Ecto neural progenitor cell (in vitro differentiated cells): ENCODE measurements around the gene CCDC149.

ENCODE experiments used
- DNase-seq: peaks from one replicate; pipeline ENCODE4 v3.0.0-alpha.2; 2018; ENCODE audit warnings: low spot score

CCDC149 gene

GRCh38 chr4:24881508-24882196, 31.2 kb downstream of the CCDC149 start:
- DNase-seq: no peak

- no peak for DNase-seq
Measured at GRCh38 chr4:24880186-24880585, 32.7 kb downstream of the CCDC149 start.

GRCh38 chr4:24878636-24879016, 34.2 kb downstream of the CCDC149 start:
- no peak for DNase-seq

GRCh38 chr4:24877868-24878635, 34.8 kb downstream of the CCDC149 start:
- no peak for DNase-seq

GRCh38 chr4:24876431-24876830, 36.4 kb downstream of the CCDC149 start:
- no peak for DNase-seq

- no peak for DNase-seq
Measured at GRCh38 chr4:24872720-24873119, 40.1 kb downstream of the CCDC149 start.

- DNase-seq: no peak
Measured at GRCh38 chr4:24871210-24871609, 41.6 kb downstream of the CCDC149 start.

- no peak for DNase-seq
Measured at GRCh38 chr4:24867766-24868296, 45.0 kb downstream of the CCDC149 start.

- no peak for DNase-seq
Measured at GRCh38 chr4:24867251-24867650, 45.6 kb downstream of the CCDC149 start.

GRCh38 chr4:24865401-24865800, 47.4 kb downstream of the CCDC149 start:
- no peak for DNase-seq

GRCh38 chr4:24863799-24864198, 49.0 kb downstream of the CCDC149 start:
- DNase-seq: no peak

GRCh38 chr4:24862073-24862751, 50.6 kb downstream of the CCDC149 start:
- DNase-seq: no peak

GRCh38 chr4:24858550-24858949, 54.3 kb downstream of the CCDC149 start:
- DNase-seq: no peak

GRCh38 chr4:24858026-24858425, 54.8 kb downstream of the CCDC149 start:
- DNase-seq: no peak

GRCh38 chr4:24856586-24856985, 56.3 kb downstream of the CCDC149 start:
- no peak for DNase-seq

- no peak for DNase-seq
Measured at GRCh38 chr4:24855741-24856140, 57.1 kb downstream of the CCDC149 start.

GRCh38 chr4:24853142-24853541, 59.7 kb downstream of the CCDC149 start:
- no peak for DNase-seq

GRCh38 chr4:24850674-24851073, 62.2 kb downstream of the CCDC149 start:
- DNase-seq: no peak

GRCh38 chr4:24849756-24850155, 63.1 kb downstream of the CCDC149 start:
- no peak for DNase-seq

GRCh38 chr4:24849351-24849750, 63.5 kb downstream of the CCDC149 start:
- DNase-seq: no peak

GRCh38 chr4:24846716-24847115, 66.1 kb downstream of the CCDC149 start:
- DNase-seq: no peak

GRCh38 chr4:24845902-24846301, 66.9 kb downstream of the CCDC149 start:
- no peak for DNase-seq

- no peak for DNase-seq
Measured at GRCh38 chr4:24845132-24845531, 67.7 kb downstream of the CCDC149 start.
